ENCODE data around the gene SLC24A4.

The SLC24A4 gene

GRCh38 chr14:92382677-92383076 lies 59.7 kb downstream of the SLC24A4 start:
- no peak overlapping the region for H3K4me3 ChIP-seq (ENCODE audit: low read depth, low read length)
- TF ChIP-seq CTCF (IDR thresholded peaks at IDR 0.05; ENCODE audit: low read depth, low read length): 0 out of 2 replicates have a peak, but pooled peaks have one; percentile 8
- no peaks in the 10 kb centered on the region for H3K9me3 ChIP-seq
- peaks cover 11% of the 10 kb centered on the region for H3K27me3 ChIP-seq
- H3K4me1 ChIP-seq: no peaks in the 10 kb centered on the region
- H3K36me3 ChIP-seq: no peaks in the 10 kb centered on the region
- DNase-seq: no peak

DNA sequence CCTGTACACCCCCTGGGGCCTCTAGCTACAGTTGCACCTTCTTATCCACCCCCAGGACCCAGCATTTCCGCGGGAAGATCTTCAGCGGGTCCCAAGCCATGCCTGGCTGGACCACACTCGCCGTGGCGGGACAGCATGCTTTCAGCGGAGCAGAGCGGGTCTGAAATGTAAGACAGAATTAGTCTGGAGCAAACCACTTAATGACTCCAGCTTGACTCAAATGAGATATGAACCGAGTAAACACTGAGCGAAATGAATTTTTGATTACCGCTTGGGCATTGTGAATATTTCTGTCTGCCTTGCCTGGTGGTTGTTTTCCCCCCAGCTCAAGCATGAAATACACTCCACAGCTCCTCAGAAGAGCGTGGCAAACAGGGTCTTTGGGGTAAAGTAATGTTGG lies 60.8 kb downstream of the SLC24A4 start:
- Histone ChIP-seq H3K4me1 (no peaks in the 10 kb centered on the region), H3K9me3 (no peaks in the 10 kb centered on the region), H3K36me3 (no peaks in the 10 kb centered on the region), H3K4me3 (ENCODE audit: low read depth, low read length) (no peak overlapping the region), H3K27me3 (peaks cover 11% of the 10 kb centered on the region)
- TF ChIP-seq CTCF (IDR thresholded peaks at IDR 0.05; ENCODE audit: low read depth, low read length): no peak
- DNase-seq: no peak

- Histone ChIP-seq H3K9me3 (no peaks in the 10 kb centered on the region), H3K27me3 (peaks cover 11% of the 10 kb centered on the region), H3K4me3 (ENCODE audit: low read depth, low read length) (no peak overlapping the region), H3K36me3 (no peaks in the 10 kb centered on the region), H3K4me1 (no peaks in the 10 kb centered on the region)
- no peak for TF ChIP-seq CTCF (IDR thresholded peaks at IDR 0.05; ENCODE audit: low read depth, low read length)
- DNase-seq: no peak
These were observed 61.6 kb downstream of the SLC24A4 start for GRCh38 chr14:92384461-92385133.

DNA sequence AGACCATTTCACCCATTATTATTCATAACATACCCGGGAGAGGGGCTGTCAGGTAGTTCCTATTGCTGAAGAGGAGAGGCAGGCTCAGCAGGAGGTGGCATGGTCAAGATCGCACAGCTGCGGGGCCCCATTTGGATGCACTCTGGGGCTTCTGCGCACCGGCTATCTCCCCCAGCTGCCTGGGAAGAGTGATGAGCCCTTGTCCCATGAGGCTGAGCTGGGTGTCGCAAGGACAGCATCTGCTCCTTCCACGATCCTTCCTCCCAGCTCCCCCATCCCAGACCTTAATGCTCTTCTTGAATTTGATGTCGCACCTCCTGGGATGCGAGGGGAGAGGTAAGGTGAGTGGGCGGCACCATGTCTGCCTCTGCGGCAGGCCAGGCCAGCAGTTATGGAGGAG lies 62.6 kb downstream of the SLC24A4 start:
- no peak overlapping the region for H3K4me3 ChIP-seq (ENCODE audit: low read depth, low read length)
- peaks cover 11% of the 10 kb centered on the region for H3K27me3 ChIP-seq
- H3K4me1 ChIP-seq: no peaks in the 10 kb centered on the region
- no peaks in the 10 kb centered on the region for H3K36me3 ChIP-seq
- H3K9me3 ChIP-seq: no peaks in the 10 kb centered on the region
- no peak for DNase-seq
- TF ChIP-seq CTCF (IDR thresholded peaks at IDR 0.05; ENCODE audit: low read depth, low read length): no peak

DNA sequence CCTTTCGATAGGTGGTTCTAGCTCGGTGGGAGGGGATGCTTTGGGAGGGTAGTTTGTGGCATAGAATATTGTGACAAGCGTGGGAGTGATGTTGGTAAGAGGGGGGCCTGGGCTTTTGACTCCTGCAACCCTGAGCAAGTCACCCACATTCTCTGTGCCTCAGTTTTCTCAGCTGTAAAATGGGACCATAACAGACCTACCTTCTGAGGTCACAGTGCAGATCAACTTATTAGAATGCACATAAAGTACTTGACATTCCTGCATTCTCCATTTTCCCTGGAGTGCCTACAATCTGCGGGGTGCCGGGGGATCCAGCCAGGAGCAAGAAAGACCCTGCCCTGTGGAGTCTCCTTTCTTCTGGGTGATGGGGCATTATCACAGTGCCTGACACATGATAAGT lies 63.2 kb downstream of the SLC24A4 start:
- no peak overlapping the region for H3K4me3 ChIP-seq (ENCODE audit: low read depth, low read length)
- TF ChIP-seq CTCF (IDR thresholded peaks at IDR 0.05; ENCODE audit: low read depth, low read length): no peak
- no peak for DNase-seq

DNA sequence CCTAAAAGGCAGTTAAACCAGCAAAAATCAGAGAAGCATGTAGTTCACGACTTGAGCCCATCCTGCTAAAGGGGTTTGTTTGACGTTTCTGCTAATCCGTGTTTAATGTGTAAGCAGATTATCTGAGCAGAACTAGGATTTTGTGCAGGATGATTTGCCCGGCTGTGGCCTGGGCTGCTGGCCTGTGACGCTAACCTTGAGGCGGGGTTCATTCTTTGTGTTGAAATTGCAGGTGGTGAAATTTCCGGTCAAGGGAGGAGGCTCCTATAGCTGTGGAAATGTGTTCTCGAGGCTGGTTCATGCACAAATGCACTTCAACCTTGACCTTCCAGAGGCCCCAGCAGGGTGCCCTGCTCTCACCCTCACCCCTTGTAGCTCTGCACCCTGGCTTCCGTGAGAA lies 63.7 kb downstream of the SLC24A4 start:
- no peaks in the 10 kb centered on the region for H3K36me3 ChIP-seq
- no peak overlapping the region for H3K4me3 ChIP-seq (ENCODE audit: low read depth, low read length)
- no peaks in the 10 kb centered on the region for H3K4me1 ChIP-seq
- H3K9me3 ChIP-seq: no peaks in the 10 kb centered on the region
- no peak for DNase-seq
- H3K27me3 ChIP-seq: peaks cover 11% of the 10 kb centered on the region
- TF ChIP-seq CTCF (IDR thresholded peaks at IDR 0.05; ENCODE audit: low read depth, low read length): no peak

More for the DNA sequence above, 63.2 kb downstream of the SLC24A4 start:
- Histone ChIP-seq H3K9me3 (no peaks in the 10 kb centered on the region), H3K4me1 (no peaks in the 10 kb centered on the region), H3K36me3 (no peaks in the 10 kb centered on the region), H3K27me3 (peaks cover 11% of the 10 kb centered on the region)

All from BE2C (cell line).